Progenitor cell of endocrine pancreas (in vitro differentiated cells): ENCODE results near the gene PAOX. TPM values are rescaled to one million over a fixed set of nuclear protein-coding genes. Genes with fewer than 3 reads are reported as not detected.

Source experiments
- DNase-seq: peaks from one replicate; pipeline ENCODE4 v3.0.0; 2021; ENCODE audit warnings: low spot score; ENCODE audit not compliant: unreplicated experiment
- H3K27ac Mint-ChIP-seq: 2 replicates; pipeline ENCODE4 v1.8.0; 2021; ENCODE audit warnings: mild to moderate bottlenecking, moderate library complexity, mixed read lengths
- H3K27me3 Mint-ChIP-seq: 2 replicates; pipeline ENCODE4 v1.8.0; 2021; ENCODE audit warnings: mixed read lengths
- H3K36me3 Mint-ChIP-seq: 2 replicates; pipeline ENCODE4 v1.8.0; 2022; ENCODE audit warnings: mixed read lengths; ENCODE audit not compliant: insufficient read depth
- H3K4me1 Mint-ChIP-seq: 2 replicates; pipeline ENCODE4 v1.8.0; 2021; ENCODE audit warnings: low read depth, mixed read lengths
- H3K4me3 Mint-ChIP-seq: 2 replicates; pipeline ENCODE4 v1.8.0; 2021; ENCODE audit warnings: low read depth, mild to moderate bottlenecking, moderate library complexity, mixed read lengths
- H3K9me3 Mint-ChIP-seq: 2 replicates; pipeline ENCODE4 v1.8.0; 2021; ENCODE audit warnings: low read depth, mixed read lengths
- total RNA-seq: library from RNA; stranded (reverse); gene quantifications from 2 replicates; pipeline ENCODE4 v1.2.1, GENCODE V29; 2021
- TF ChIP-seq, protein P1 (sequence below): fragments of 200-600 bp; sonication (generic); IDR thresholded peaks from one replicate; pipeline ENCODE4 v1.5.0; 2021; ENCODE audit warnings: antibody characterized with exemption, mild to moderate bottlenecking; ENCODE audit not compliant: unreplicated experiment

PAOX gene
- total RNA-seq, 1 donor from 2014 or later = 11.9 TPM

GRCh38 chr10:133401981-133402725 lies 23.1 kb downstream of the PAOX start:
- no peaks in the 10 kb centered on the region for H3K9me3 Mint-ChIP-seq
- peaks cover 34% of the 10 kb centered on the region for H3K36me3 Mint-ChIP-seq
- no peaks in the 10 kb centered on the region for H3K27me3 Mint-ChIP-seq
- no peak for DNase-seq
- H3K4me3 Mint-ChIP-seq = no peak overlapping the region
- no peak overlapping the region for H3K27ac Mint-ChIP-seq
- TF ChIP-seq, protein P1, sequence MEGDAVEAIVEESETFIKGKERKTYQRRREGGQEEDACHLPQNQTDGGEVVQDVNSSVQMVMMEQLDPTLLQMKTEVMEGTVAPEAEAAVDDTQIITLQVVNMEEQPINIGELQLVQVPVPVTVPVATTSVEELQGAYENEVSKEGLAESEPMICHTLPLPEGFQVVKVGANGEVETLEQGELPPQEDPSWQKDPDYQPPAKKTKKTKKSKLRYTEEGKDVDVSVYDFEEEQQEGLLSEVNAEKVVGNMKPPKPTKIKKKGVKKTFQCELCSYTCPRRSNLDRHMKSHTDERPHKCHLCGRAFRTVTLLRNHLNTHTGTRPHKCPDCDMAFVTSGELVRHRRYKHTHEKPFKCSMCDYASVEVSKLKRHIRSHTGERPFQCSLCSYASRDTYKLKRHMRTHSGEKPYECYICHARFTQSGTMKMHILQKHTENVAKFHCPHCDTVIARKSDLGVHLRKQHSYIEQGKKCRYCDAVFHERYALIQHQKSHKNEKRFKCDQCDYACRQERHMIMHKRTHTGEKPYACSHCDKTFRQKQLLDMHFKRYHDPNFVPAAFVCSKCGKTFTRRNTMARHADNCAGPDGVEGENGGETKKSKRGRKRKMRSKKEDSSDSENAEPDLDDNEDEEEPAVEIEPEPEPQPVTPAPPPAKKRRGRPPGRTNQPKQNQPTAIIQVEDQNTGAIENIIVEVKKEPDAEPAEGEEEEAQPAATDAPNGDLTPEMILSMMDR = no peak
- H3K4me1 Mint-ChIP-seq = peaks cover 4% of the 10 kb centered on the region

- H3K27ac Mint-ChIP-seq = no peak overlapping the region
- H3K4me3 Mint-ChIP-seq = no peak overlapping the region
- DNase-seq = no peak
- H3K27me3 Mint-ChIP-seq = no peaks in the 10 kb centered on the region
- TF ChIP-seq, protein P1 = no peak
- H3K9me3 Mint-ChIP-seq = peaks cover 7% of the 10 kb centered on the region
- peaks cover 40% of the 10 kb centered on the region for H3K36me3 Mint-ChIP-seq
- H3K4me1 Mint-ChIP-seq = peaks cover 4% of the 10 kb centered on the region
These were observed 24.3 kb downstream of the PAOX start for GRCh38 chr10:133403359-133403758.

- no peak overlapping the region for H3K27ac Mint-ChIP-seq
These were observed 24.7 kb downstream of the PAOX start for GRCh38 chr10:133403784-133404183.

DNA sequence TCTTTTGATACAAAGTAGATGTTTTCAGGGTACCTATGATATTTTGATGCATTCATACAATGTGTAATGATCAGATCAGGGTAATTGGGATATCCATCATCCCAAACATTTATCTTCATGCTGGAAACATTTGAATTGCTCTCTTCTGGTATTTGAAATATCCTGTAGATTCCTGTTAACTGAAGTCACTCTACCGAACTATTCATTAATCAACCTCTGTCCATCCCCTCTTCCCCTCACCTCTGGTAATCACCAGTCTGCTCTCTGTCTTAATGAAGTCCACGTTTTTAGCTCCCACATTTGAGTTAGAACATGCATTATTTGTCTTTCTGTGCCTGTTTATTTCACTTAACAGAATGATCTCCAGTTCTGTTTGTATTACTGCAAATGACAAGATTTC lies 26.2 kb downstream of the PAOX start:
- peaks cover 24% of the 10 kb centered on the region for H3K9me3 Mint-ChIP-seq
- H3K27ac Mint-ChIP-seq = no peak overlapping the region
- peaks cover 4% of the 10 kb centered on the region for H3K4me1 Mint-ChIP-seq
- TF ChIP-seq, protein P1 = no peak
- H3K27me3 Mint-ChIP-seq = no peaks in the 10 kb centered on the region
- no peak overlapping the region for H3K4me3 Mint-ChIP-seq
- peaks cover 57% of the 10 kb centered on the region for H3K36me3 Mint-ChIP-seq
- DNase-seq = no peak

More at GRCh38 chr10:133403784-133404183, 24.7 kb downstream of the PAOX start:
- TF ChIP-seq, protein P1 = no peak
- Mint-ChIP-seq H3K4me1 (peaks cover 4% of the 10 kb centered on the region), H3K36me3 (peaks cover 44% of the 10 kb centered on the region), H3K27me3 (no peaks in the 10 kb centered on the region), H3K4me3 (no peak overlapping the region), H3K9me3 (peaks cover 11% of the 10 kb centered on the region)
- no peak for DNase-seq

DNA sequence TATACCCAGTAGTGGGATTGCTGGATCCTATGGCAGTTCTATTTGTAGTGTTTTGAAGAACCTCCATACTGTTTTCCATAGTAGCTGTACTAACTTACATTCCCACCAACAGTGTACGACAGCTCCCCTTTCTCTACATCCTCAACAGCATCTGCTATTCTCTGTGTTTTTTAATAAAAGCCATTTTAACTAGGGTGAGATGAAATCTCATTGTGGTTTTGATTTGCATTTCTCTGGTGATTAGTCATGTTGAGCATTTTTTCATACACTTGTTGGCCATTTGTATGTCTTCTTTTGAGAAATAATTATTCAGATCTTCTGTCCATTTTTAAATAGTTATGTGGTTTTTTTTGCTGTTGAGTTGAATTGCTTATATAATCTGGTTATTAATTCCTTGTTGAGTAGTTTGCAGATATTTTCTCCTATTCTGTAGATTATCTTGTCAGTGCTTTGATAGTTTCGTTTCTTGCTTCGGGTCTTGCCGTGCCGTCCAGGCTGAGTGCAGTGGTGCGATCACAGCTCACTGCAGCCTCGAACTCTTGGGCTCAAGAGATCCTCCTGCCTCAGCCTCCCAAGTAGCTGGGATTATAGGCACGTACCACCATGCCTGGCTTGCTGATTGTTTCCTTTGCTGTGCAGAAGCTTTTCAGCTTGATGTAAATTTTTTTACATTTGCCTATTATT lies 26.9 kb downstream of the PAOX start:
- peaks cover 64% of the 10 kb centered on the region for H3K36me3 Mint-ChIP-seq
- no peaks in the 10 kb centered on the region for H3K27me3 Mint-ChIP-seq
- TF ChIP-seq, protein P1 = no peak
- H3K4me3 Mint-ChIP-seq = no peak overlapping the region
- peaks cover 4% of the 10 kb centered on the region for H3K4me1 Mint-ChIP-seq
- no peak overlapping the region for H3K27ac Mint-ChIP-seq
- H3K9me3 Mint-ChIP-seq = peaks cover 30% of the 10 kb centered on the region
- no peak for DNase-seq
